HEK293T (cell line): ENCODE measurements around the gene DDI2.

ENCODE experiments used
- CTCF ChIA-PET: fragments of 350-600 bp; formaldehyde crosslinking; extraction: SDS; loops from one replicate; lab custom pipeline; 2021; ENCODE audit warnings: antibody characterized with exemption, inconsistent platforms; lab: Yijun Ruan, JAX
- POLR2A ChIA-PET: fragments of 350-600 bp; formaldehyde crosslinking; extraction: SDS; loops from one replicate; lab custom pipeline; 2020; ENCODE audit warnings: antibody characterized with exemption, inconsistent platforms; lab: Yijun Ruan, JAX
- DNase-seq: peaks from one replicate; pipeline ENCODE4 v3.0.0; 2012; ENCODE audit warnings: mixed read lengths; ENCODE audit errors: extremely low spot score
- ARNT ChIP-seq: fragments of 450-650 bp; IDR thresholded peaks from 2 replicates; pipeline ENCODE4 v1.6.1; 2017; ENCODE audit warnings: mild to moderate bottlenecking
- BHLHE40 ChIP-seq: fragments of 450-650 bp; IDR thresholded peaks from 2 replicates; pipeline ENCODE4 v1.6.1; 2016; ENCODE audit warnings: mild to moderate bottlenecking, moderate library complexity, borderline replicate concordance
- CTBP1 ChIP-seq: fragments of 450-650 bp; IDR thresholded peaks from 2 replicates; pipeline ENCODE4 v1.6.1; 2016; ENCODE audit warnings: borderline replicate concordance
- ELF4 ChIP-seq: fragments of 450-650 bp; IDR thresholded peaks from 2 replicates; pipeline ENCODE4 v1.6.1; 2017; ENCODE audit warnings: antibody characterized with exemption
- FOXA1 ChIP-seq: fragments of 450-650 bp; IDR thresholded peaks from 2 replicates; pipeline ENCODE4 v1.6.1; 2016; ENCODE audit warnings: mild to moderate bottlenecking
- FOXK2 ChIP-seq: fragments of 450-650 bp; IDR thresholded peaks from 2 replicates; pipeline ENCODE4 v1.6.1; 2016; ENCODE audit warnings: mild to moderate bottlenecking
- FOXM1 ChIP-seq: fragments of 450-650 bp; IDR thresholded peaks from 2 replicates; pipeline ENCODE4 v1.6.1; 2017; ENCODE audit warnings: mild to moderate bottlenecking, borderline replicate concordance
- HDGF ChIP-seq: fragments of 450-650 bp; IDR thresholded peaks from 2 replicates; pipeline ENCODE4 v1.6.1; 2017; ENCODE audit warnings: antibody characterized with exemption, borderline replicate concordance
- L3MBTL2 ChIP-seq: fragments of 450-650 bp; conservative IDR thresholded peaks from 2 replicates; pipeline ENCODE4 v1.6.1; 2016; ENCODE audit warnings: mild to moderate bottlenecking
- LEF1 ChIP-seq: fragments of 450-650 bp; IDR thresholded peaks from 2 replicates; pipeline ENCODE4 v1.6.1; 2017; ENCODE audit warnings: mild to moderate bottlenecking, borderline replicate concordance
- NFRKB ChIP-seq: fragments of 450-650 bp; IDR thresholded peaks from 2 replicates; pipeline ENCODE4 v1.6.1; 2016; ENCODE audit warnings: mild to moderate bottlenecking, moderate library complexity
- PKNOX1 ChIP-seq: fragments of 450-650 bp; IDR thresholded peaks from 2 replicates; pipeline ENCODE4 v1.6.1; 2016
- SP1 ChIP-seq: fragments of 450-650 bp; IDR thresholded peaks from 2 replicates; pipeline ENCODE4 v1.6.1; 2017
- SUZ12 ChIP-seq: fragments of 450-650 bp; IDR thresholded peaks from 2 replicates; pipeline ENCODE4 v1.6.1; 2016; ENCODE audit warnings: mild to moderate bottlenecking
- TARDBP ChIP-seq: fragments of 450-650 bp; IDR thresholded peaks from 2 replicates; pipeline ENCODE4 v1.6.1; 2016
- ZNF384 ChIP-seq: fragments of 450-650 bp; IDR thresholded peaks from 2 replicates; pipeline ENCODE4 v1.6.1; 2016

The DDI2 gene

GRCh38 chr1:15701784-15702183 is 84.5 kb downstream of the DDI2 start:
- POLR2A ChIA-PET: interaction anchor here (1.2 kb wide), 1 partner anchor 99 kb away, joined by 5 read pairs; no protein-coding TSS in a partner anchor
- CTCF ChIA-PET: interaction anchor here (1.2 kb wide), 1 partner anchor 9 kb away, joined by 3 read pairs; no protein-coding TSS in a partner anchor
- no peak for DNase-seq
- no peak for TF ChIP-seq FOXK2
- TF ChIP-seq CTBP1: no peak
- TF ChIP-seq FOXA1: no peak

- ChIA-PET POLR2A (no interaction called here), CTCF (interaction anchor here (0.6 to 1.2 kb wide), 3 partner anchors 8 to 202 kb away, joined by 3 read pairs; no protein-coding TSS in a partner anchor)
- TF ChIP-seq PKNOX1 (no peak), FOXM1 (no peak), SP1 (no peak), LEF1 (no peak), FOXA1 (no peak), L3MBTL2 (no peak)
- peak; percentile 44 for DNase-seq
Measured at GRCh38 chr1:15702722-15703550, 85.7 kb downstream of the DDI2 start.

- ChIA-PET POLR2A (no interaction called here), CTCF (no interaction called here)
Measured at GRCh38 chr1:15703562-15703961, 86.3 kb downstream of the DDI2 start.

GRCh38 chr1:15704526-15705183 is 87.4 kb downstream of the DDI2 start:
- CTCF ChIA-PET: no interaction called here
- POLR2A ChIA-PET: no interaction called here
- TF ChIP-seq LEF1 (no peak), FOXM1 (no peak), PKNOX1 (no peak), BHLHE40 (no peak), ELF4 (no peak), SP1 (no peak), CTBP1 (no peak), ARNT (no peak), HDGF (no peak), TARDBP (no peak), NFRKB (no peak)

More at GRCh38 chr1:15703562-15703961, 86.3 kb downstream of the DDI2 start:
- no peak for TF ChIP-seq PKNOX1
- no peak for TF ChIP-seq FOXK2
- no peak for TF ChIP-seq ZNF384
- no peak for TF ChIP-seq LEF1
- no peak for TF ChIP-seq BHLHE40
- TF ChIP-seq NFRKB: no peak
- no peak for TF ChIP-seq ELF4
- no peak for TF ChIP-seq FOXM1
- DNase-seq: no peak

GRCh38 chr1:15705184-15705566 is 87.9 kb downstream of the DDI2 start:
- CTCF ChIA-PET: no interaction called here
- POLR2A ChIA-PET: no interaction called here
- TF ChIP-seq ZNF384: no peak
- TF ChIP-seq NFRKB: no peak
- no peak for DNase-seq

More at GRCh38 chr1:15704526-15705183, 87.4 kb downstream of the DDI2 start:
- no peak for DNase-seq

GRCh38 chr1:15706751-15707150 is 89.5 kb downstream of the DDI2 start:
- DNase-seq: no peak
- POLR2A ChIA-PET: no interaction called here
- CTCF ChIA-PET: no interaction called here
- TF ChIP-seq L3MBTL2: no peak
- no peak for TF ChIP-seq ZNF384
- no peak for TF ChIP-seq FOXA1
- no peak for TF ChIP-seq LEF1
- TF ChIP-seq TARDBP: no peak
- no peak for TF ChIP-seq FOXM1
- no peak for TF ChIP-seq CTBP1
- TF ChIP-seq BHLHE40: no peak
- no peak for TF ChIP-seq PKNOX1
- TF ChIP-seq ELF4: no peak
- TF ChIP-seq SP1: no peak
- TF ChIP-seq SUZ12: no peak
- no peak for TF ChIP-seq NFRKB
- TF ChIP-seq FOXK2: no peak
- no peak for TF ChIP-seq ARNT
- TF ChIP-seq HDGF: no peak
